ENCODE measurements around the gene PDE4C.

Gene PDE4C

GRCh38 chr19:18185538-18185937, 40.7 kb downstream of the PDE4C start:
- Histone ChIP-seq H2AFZ (ENCODE audit: low read depth) (no peak overlapping the region), H3K9ac (no peak overlapping the region), H3K4me2 (no peak overlapping the region), H3K4me3 (IDR thresholded peaks at IDR 0.05; ENCODE audit: insufficient read depth, low read depth, low read length) (no peak overlapping the region), H4K20me1 (ENCODE audit: insufficient read depth) (no peaks in the 10 kb centered on the region), H3K36me3 (ENCODE audit: insufficient read depth) (no peaks in the 10 kb centered on the region), H3K4me1 (ENCODE audit: low read depth, poor library complexity, severe bottlenecking) (no peaks in the 10 kb centered on the region), H3K27ac (no peak overlapping the region), H3K27me3 (ENCODE audit: insufficient read depth, low read depth) (no peaks in the 10 kb centered on the region; the same call in 1 of the 2 replicates), H3K79me2 (ENCODE audit: insufficient read depth, low read depth) (no peaks in the 10 kb centered on the region)
- no peak for TF ChIP-seq CTCF (conservative IDR thresholded peaks at IDR 0.05; ENCODE audit: low read depth, low read length)

- Histone ChIP-seq H3K4me2 (no peak overlapping the region), H3K9ac (no peak overlapping the region)
- no peak for TF ChIP-seq CTCF (conservative IDR thresholded peaks at IDR 0.05; ENCODE audit: low read depth, low read length)
These were observed 42.7 kb downstream of the PDE4C start for GRCh38 chr19:18183529-18183928.

GRCh38 chr19:18179957-18180356, 46.3 kb downstream of the PDE4C start:
- no peak for TF ChIP-seq CTCF (conservative IDR thresholded peaks at IDR 0.05; ENCODE audit: low read depth, low read length)
- no peaks in the 10 kb centered on the region for H4K20me1 ChIP-seq (ENCODE audit: insufficient read depth)
- H2AFZ ChIP-seq (ENCODE audit: low read depth), result no peak overlapping the region
- no peaks in the 10 kb centered on the region; the same call in 1 of the 2 replicates for H3K27me3 ChIP-seq (ENCODE audit: insufficient read depth, low read depth)
- H3K4me3 ChIP-seq (IDR thresholded peaks at IDR 0.05; ENCODE audit: insufficient read depth, low read depth, low read length), result no peak overlapping the region
- no peak overlapping the region for H3K9ac ChIP-seq
- H3K4me1 ChIP-seq (ENCODE audit: low read depth, poor library complexity, severe bottlenecking), result peaks cover 2% of the 10 kb centered on the region
- no peaks in the 10 kb centered on the region for H3K79me2 ChIP-seq (ENCODE audit: insufficient read depth, low read depth)
- H3K36me3 ChIP-seq (ENCODE audit: insufficient read depth), result no peaks in the 10 kb centered on the region
- H3K27ac ChIP-seq, result no peak overlapping the region
- H3K4me2 ChIP-seq, result no peak overlapping the region

More at GRCh38 chr19:18183529-18183928, 42.7 kb downstream of the PDE4C start:
- Histone ChIP-seq H3K27ac (no peak overlapping the region), H3K36me3 (ENCODE audit: insufficient read depth) (no peaks in the 10 kb centered on the region), H4K20me1 (ENCODE audit: insufficient read depth) (no peaks in the 10 kb centered on the region), H3K79me2 (ENCODE audit: insufficient read depth, low read depth) (no peaks in the 10 kb centered on the region), H3K27me3 (ENCODE audit: insufficient read depth, low read depth) (no peaks in the 10 kb centered on the region; the same call in 1 of the 2 replicates), H3K4me3 (IDR thresholded peaks at IDR 0.05; ENCODE audit: insufficient read depth, low read depth, low read length) (no peak overlapping the region), H3K4me1 (ENCODE audit: low read depth, poor library complexity, severe bottlenecking) (no peaks in the 10 kb centered on the region), H2AFZ (ENCODE audit: low read depth) (no peak overlapping the region)

GRCh38 chr19:18176367-18177310, 49.6 kb downstream of the PDE4C start:
- no peaks in the 10 kb centered on the region; the same call in 1 of the 2 replicates for H3K27me3 ChIP-seq (ENCODE audit: insufficient read depth, low read depth)
- H3K27ac ChIP-seq, result no peak overlapping the region
- no peak overlapping the region for H3K4me3 ChIP-seq (IDR thresholded peaks at IDR 0.05; ENCODE audit: insufficient read depth, low read depth, low read length)
- no peaks in the 10 kb centered on the region for H3K79me2 ChIP-seq (ENCODE audit: insufficient read depth, low read depth)
- no peaks in the 10 kb centered on the region for H3K36me3 ChIP-seq (ENCODE audit: insufficient read depth)
- TF ChIP-seq CTCF (conservative IDR thresholded peaks at IDR 0.05; ENCODE audit: low read depth, low read length), result no peak
- no peak overlapping the region for H3K4me2 ChIP-seq
- no peak overlapping the region for H2AFZ ChIP-seq (ENCODE audit: low read depth)
- H3K9ac ChIP-seq, result no peak overlapping the region
- H4K20me1 ChIP-seq (ENCODE audit: insufficient read depth), result no peaks in the 10 kb centered on the region
- H3K4me1 ChIP-seq (ENCODE audit: low read depth, poor library complexity, severe bottlenecking), result peaks cover 11% of the 10 kb centered on the region
